Heart left ventricle (tissue), 16 donors: ENCODE results near the gene SKA2. TPM values are rescaled to one million over a fixed set of nuclear protein-coding genes. Genes with fewer than 3 reads are reported as not detected.

ENCODE experiments used
- ATAC-seq, 4 donors: fragments of 200-7000 bp; cut with Tn5 transposase; one replicate each; pipeline ENCODE4 v1.9.1; 2020 to 2022; ENCODE audit warnings: moderate library complexity in 4 of 4, mild to moderate bottlenecking in 3 of 4, moderate number of reproducible peaks in 1 of 4
- DNase-seq, 5 donors: peaks; one replicate each; pipeline ENCODE4 v3.0.0-alpha.2; 2020
- H3K27ac ChIP-seq, 12 donors: fragments of 200-600 bp; sonication (generic) in 4 of 12; one replicate each; pipeline versions ENCODE4 v1.5.0 to v1.8.0; 2016 to 2022; ENCODE audit warnings: mild to moderate bottlenecking in 2 of 12
- H3K27me3 ChIP-seq, 9 donors: fragments of 200-600 bp; sonication (generic) in 2 of 9; one replicate each; pipeline versions ENCODE4 v1.5.1 to v1.8.0; 2016 to 2022; ENCODE audit warnings: mild to moderate bottlenecking in 3 of 9
- H3K36me3 ChIP-seq, 9 donors: fragments of 200-600 bp; sonication (generic) in 2 of 9; one replicate each; pipeline versions ENCODE4 v1.5.0 to v1.8.0; 2018 to 2022; ENCODE audit warnings: mild to moderate bottlenecking in 2 of 9
- H3K4me1 ChIP-seq, 12 donors: fragments of 200-600 bp; sonication (generic) in 4 of 12; one replicate each; pipeline versions ENCODE4 v1.5.0 to v1.8.0; 2016 to 2022; ENCODE audit warnings: mild to moderate bottlenecking in 3 of 12
- H3K4me3 ChIP-seq, 12 donors: fragments of 200-600 bp; sonication (generic) in 4 of 12; one replicate each; pipeline versions ENCODE4 v1.5.0 to v1.8.0; 2017 to 2022; ENCODE audit warnings: mild to moderate bottlenecking in 9 of 12, moderate library complexity in 4 of 12
- H3K9me3 ChIP-seq, 12 donors: fragments of 200-600 bp; sonication (generic) in 4 of 12; one replicate each; pipeline versions ENCODE4 v1.5.0 to v1.8.0; 2016 to 2022; ENCODE audit warnings: mild to moderate bottlenecking in 1 of 12
- POLR2A ChIP-seq, 2 donors: fragments of 450-650 bp; IDR thresholded peaks; one replicate each; pipeline ENCODE4 v1.6.1; 2017; ENCODE audit warnings: antibody characterized with exemption in 2 of 2, mild to moderate bottlenecking in 2 of 2, moderate library complexity in 2 of 2
- WGBS, 4 donors: extraction: QIAGEN DNeasy Blood & Tissue Kit in 2 of 4; methylation state at CpG; one replicate each; pipeline versions ENCODE4 v1.1.5 to v1.1.7; 2013 to 2018; 5-methylcytosine and 5-hydroxymethylcytosine counted together
- intact Hi-C, 10 donors: fragments of 100-400 bp; cut with DNase I; formaldehyde crosslinking; loops; one replicate each; pipeline versions ENCODE4 v1.11.1 to v1.14.2; 2022
- polyA plus RNA-seq, 2 donors: library from polyadenylated mRNA; stranded (reverse); fragments of 200-250 nt; gene quantifications; one replicate each; pipeline ENCODE4 v1.2.3, GENCODE V29; 2013
- total RNA-seq, 9 donors: library from RNA; depleted of rRNA in 2 of 9; stranded (reverse); fragments of >200 nt in 2 of 9; fragmentation: NEBNext Ultra II Directional in 3 of 9; extraction: Animal tissue kit (Norgen Biotek cat#: 25700) in 3 of 9; gene quantifications; one replicate each; pipeline versions ENCODE4 v1.1.0 to v1.2.4, GENCODE V29; 2016 to 2023
- TF ChIP-seq, protein P1 (sequence below), 12 donors: fragments of 200-600 bp; sonication (generic) in 4 of 12; IDR thresholded peaks; one replicate each; pipeline versions ENCODE4 v1.5.0 to v1.8.0; 2018 to 2022; ENCODE audit warnings: antibody characterized with exemption in 12 of 12, mild to moderate bottlenecking in 5 of 12
- donor health status: ischemic (EF 13 %, LVEDD 7.1; RV severe dilation, severe dysfunction).
- donor health status: healthy with polysubstance abuse.
- donor health status: DM: no; HTN: yes; CAD: no.
- donor health status: DM: no; HTN: no; CAD: no.
- donor health status: ischemic (EF 25% LVEDD 6.9; RV normal size, moderate dysfunction).
- donor health status: ischemic (EF 25% LVEDD 5.7; RV mildly dilated, moderate dysfunction).
- donor health status: healthy.
- donor health status: DM: yes; HTN: yes; CAD: no.
- donor health status: ischemic (EF 35%, LVEDD 5.7; RV mildly dilated, moderate dysfunction).
- donor health status: nonischemic (EF 11% LVEDD 7.7; RV severe dilation, severe dysfunction).
- donor health status: DM: yes; HTN: yes; CAD: no.
- donor health status: PGD.
- donor health status: ischemic (EF 29% LVEDD 5.4; RV normal size, mild dysfunction).
- donor health status: nonischemic (EF 23%, LVEDD 6.1; RV moderate dilation, normal function).

The SKA2 gene
- total and polyA plus RNA-seq, 11 donors: 23.7 to 52.3 (median 39.1) TPM

DNA sequence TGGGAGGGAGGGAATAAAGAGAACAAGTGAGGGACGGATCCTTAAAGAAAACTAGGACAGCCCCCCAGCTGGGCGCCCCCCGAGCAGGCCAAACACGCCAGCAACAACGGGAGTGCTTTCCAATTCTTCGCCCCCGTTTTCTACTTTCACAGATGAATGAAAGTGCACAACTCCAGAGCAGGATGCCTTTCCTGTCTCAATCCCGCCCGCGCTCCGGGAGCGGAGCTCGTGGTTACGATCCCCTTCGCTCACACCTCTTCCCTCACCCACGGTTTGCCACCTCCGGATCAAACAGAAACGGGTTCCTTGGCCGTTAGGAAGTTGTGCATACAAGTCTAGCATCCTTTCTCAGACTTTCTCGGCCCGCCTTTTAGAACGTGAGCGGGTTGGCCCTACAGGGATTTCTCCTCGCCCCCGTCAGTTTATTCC is 680 bp downstream of the SKA2 start:
- 0 to 1% (median 1%) methylated on average over 25 of the region's 25 CpGs for WGBS, 4 donors
- Histone ChIP-seq H3K27me3 (no peaks in the 10 kb centered on the region), H3K36me3 (no peaks in the 10 kb centered on the region), H3K27ac (peak overlapping the region; percentile 35 to 89 (median 84)), H3K4me3 (peak overlapping the region; percentile 52 to 91 (median 74)), H3K4me1 (peaks cover 0 to 37% (median 15%) of the 10 kb centered on the region in 12 donors), H3K9me3 (no peaks in the 10 kb centered on the region)
- ATAC-seq (peak in 2 of 4 donors; percentile 1 to 8), DNase-seq (peak in 3 of 5 donors; percentile 35 to 42 (median 41))
- no peak for TF ChIP-seq POLR2A (IDR thresholded peaks at IDR 0.05)
- TF ChIP-seq, protein P1, sequence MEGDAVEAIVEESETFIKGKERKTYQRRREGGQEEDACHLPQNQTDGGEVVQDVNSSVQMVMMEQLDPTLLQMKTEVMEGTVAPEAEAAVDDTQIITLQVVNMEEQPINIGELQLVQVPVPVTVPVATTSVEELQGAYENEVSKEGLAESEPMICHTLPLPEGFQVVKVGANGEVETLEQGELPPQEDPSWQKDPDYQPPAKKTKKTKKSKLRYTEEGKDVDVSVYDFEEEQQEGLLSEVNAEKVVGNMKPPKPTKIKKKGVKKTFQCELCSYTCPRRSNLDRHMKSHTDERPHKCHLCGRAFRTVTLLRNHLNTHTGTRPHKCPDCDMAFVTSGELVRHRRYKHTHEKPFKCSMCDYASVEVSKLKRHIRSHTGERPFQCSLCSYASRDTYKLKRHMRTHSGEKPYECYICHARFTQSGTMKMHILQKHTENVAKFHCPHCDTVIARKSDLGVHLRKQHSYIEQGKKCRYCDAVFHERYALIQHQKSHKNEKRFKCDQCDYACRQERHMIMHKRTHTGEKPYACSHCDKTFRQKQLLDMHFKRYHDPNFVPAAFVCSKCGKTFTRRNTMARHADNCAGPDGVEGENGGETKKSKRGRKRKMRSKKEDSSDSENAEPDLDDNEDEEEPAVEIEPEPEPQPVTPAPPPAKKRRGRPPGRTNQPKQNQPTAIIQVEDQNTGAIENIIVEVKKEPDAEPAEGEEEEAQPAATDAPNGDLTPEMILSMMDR (IDR thresholded peaks at IDR 0.05): no peak
- intact Hi-C loops: loop anchor here in 6 of 10 donors (1.0 to 10.0 kb wide), 4 partner anchors 47 to 50 kb away; partner anchors contain the start of gene TRIM37 (in 5 of the 6)

DNA sequence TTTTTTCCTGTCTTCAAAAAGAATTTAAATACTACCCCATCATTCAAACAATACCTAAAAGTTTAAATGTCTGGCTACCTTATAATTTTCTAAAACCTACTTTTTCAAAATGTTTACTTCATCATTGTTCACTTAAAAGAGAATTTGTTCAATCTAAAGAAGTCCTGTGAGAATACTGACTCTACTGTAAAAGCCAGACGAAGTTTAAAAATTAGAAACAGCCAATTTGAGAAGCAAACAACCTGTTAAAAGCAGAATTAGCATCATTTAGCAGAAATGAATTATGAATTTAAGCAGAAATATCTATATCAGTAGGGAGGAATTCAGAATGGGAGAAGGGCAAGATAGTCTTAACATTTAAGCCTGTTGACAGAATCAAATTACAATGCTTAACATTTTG is 2.1 kb downstream of the SKA2 start:
- TF ChIP-seq, protein P1 (IDR thresholded peaks at IDR 0.05): no peak
- TF ChIP-seq POLR2A (IDR thresholded peaks at IDR 0.05): no peak
- H3K36me3 ChIP-seq: no peaks in the 10 kb centered on the region
- intact Hi-C loops: loop anchor here in 2 of 10 donors (5.0 to 10.0 kb wide), 2 partner anchors 46 to 48 kb away; partner anchors contain the start of gene TRIM37 (in 2 of the 2)
- H3K27ac ChIP-seq: peak overlapping the region in 1 of 12 donors; percentile 89
- peaks cover 0 to 37% (median 15%) of the 10 kb centered on the region in 12 donors for H3K4me1 ChIP-seq
- no peak for DNase-seq
- H3K4me3 ChIP-seq: peak overlapping the region in 3 of 12 donors; percentile 63 to 84 (median 82)
- WGBS, 4 donors: 52 to 75% (median 60%) methylated on average over 1 of the region's 1 CpG
- no peaks in the 10 kb centered on the region for H3K9me3 ChIP-seq
- H3K27me3 ChIP-seq: no peaks in the 10 kb centered on the region
- no peak for ATAC-seq

DNA sequence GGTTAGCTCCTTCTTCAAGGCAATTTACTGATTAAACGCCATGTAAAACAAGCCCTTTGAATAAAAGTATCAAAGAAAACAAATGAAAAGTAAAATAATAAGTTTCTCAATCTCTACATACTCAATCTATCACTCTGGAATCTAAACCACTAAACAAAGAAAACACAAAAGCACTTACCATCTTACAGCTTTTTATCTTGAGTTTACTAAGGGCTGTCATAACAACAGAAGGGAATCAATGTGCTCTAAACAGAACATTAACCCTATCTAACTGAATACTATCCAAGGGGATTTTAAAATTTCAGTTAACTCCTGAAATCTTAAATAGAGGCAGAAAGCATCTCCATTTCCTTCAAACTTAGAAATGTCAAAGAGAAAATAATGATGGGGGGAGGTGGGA is 3.4 kb downstream of the SKA2 start:
- DNase-seq (no peak), ATAC-seq (no peak)
- 70 to 89% (median 80%) methylated on average over 1 of the region's 1 CpG for WGBS, 4 donors
- no peak overlapping the region for H3K27ac ChIP-seq
- H3K27me3 ChIP-seq: no peaks in the 10 kb centered on the region
- no peaks in the 10 kb centered on the region for H3K9me3 ChIP-seq
- H3K36me3 ChIP-seq: no peaks in the 10 kb centered on the region
- peaks cover 0 to 37% (median 15%) of the 10 kb centered on the region in 12 donors for H3K4me1 ChIP-seq
- intact Hi-C loops: loop anchor here in 2 of 10 donors (5.0 to 10.0 kb wide), 2 partner anchors 44 to 47 kb away; partner anchors contain the start of gene TRIM37 (in 2 of the 2)
- no peak for TF ChIP-seq POLR2A (IDR thresholded peaks at IDR 0.05)
- TF ChIP-seq, protein P1 (IDR thresholded peaks at IDR 0.05): no peak
- H3K4me3 ChIP-seq: no peak overlapping the region

DNA sequence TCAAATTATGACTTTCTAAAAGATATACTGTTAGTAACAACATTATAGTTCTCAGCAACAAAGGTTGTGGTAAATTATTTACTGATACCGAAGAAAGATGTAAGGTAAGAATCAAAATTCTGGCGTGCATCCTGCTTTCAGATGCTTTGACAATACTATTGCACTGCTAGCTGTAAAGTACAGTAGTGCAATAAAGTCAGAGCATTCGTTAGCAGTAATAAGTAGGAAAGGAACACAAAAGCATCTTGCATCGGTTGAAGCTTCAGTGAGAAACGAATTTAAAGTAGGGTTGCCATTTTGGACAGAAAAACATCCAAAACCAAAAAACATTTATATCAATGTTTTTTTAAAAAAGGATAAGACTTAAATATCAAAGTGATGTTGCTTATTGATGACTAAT is 4.0 kb downstream of the SKA2 start:
- Histone ChIP-seq H3K27ac (no peak overlapping the region), H3K4me1 (peaks cover 0 to 32% (median 13%) of the 10 kb centered on the region in 12 donors), H3K27me3 (no peaks in the 10 kb centered on the region), H3K9me3 (no peaks in the 10 kb centered on the region), H3K4me3 (no peak overlapping the region), H3K36me3 (no peaks in the 10 kb centered on the region)
- no peak for DNase-seq
- TF ChIP-seq, protein P1 (IDR thresholded peaks at IDR 0.05): no peak
- no peak for TF ChIP-seq POLR2A (IDR thresholded peaks at IDR 0.05)
- ATAC-seq: no peak
- intact Hi-C loops: loop anchor here in 2 of 10 donors (5.0 to 10.0 kb wide), 2 partner anchors 44 to 46 kb away; partner anchors contain the start of gene TRIM37 (in 2 of the 2)
- WGBS, 4 donors: 71 to 76% (median 74%) methylated on average over 5 of the region's 5 CpGs
